Body of pancreas (tissue), 4 donors: ENCODE measurements around the gene SUSD4.

Source experiments
- POLR2A ChIP-seq, 3 donors: fragments of 450-650 bp; IDR thresholded peaks; one replicate each; pipeline ENCODE4 v1.6.1; 2016; ENCODE audit warnings: antibody characterized with exemption in 3 of 3, mild to moderate bottlenecking in 2 of 3
- TF ChIP-seq, protein P1 (sequence below), 7 experiments: fragments of 450-650 bp in 4 of 7; fragments of 200-600 bp in 3 of 7; sonication (generic) in 3 of 7; IDR thresholded peaks; one replicate each; pipeline ENCODE4 v1.5.1; 2016 to 2019; ENCODE audit warnings: antibody characterized with exemption in 7 of 7

DNA sequence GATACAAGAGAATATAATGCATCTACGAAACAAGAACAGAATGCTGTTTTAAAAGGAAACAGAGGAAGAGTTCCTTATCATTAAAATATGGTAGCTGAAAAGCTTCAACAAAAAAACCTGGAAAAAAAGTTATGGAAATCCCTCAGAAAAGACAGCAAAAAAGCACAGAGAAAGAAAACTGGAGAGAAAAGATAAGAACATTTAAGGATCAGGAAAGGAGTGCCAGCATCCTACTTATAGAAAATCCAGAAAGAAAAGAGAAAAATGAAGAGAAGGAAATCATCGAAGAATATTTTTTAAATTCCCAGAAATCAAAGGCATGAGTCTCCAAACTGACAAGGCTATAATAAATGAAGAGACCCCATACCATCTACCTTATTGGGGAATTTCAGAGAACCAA lies 29.8 kb downstream of the SUSD4 start:
- TF ChIP-seq, protein P1, sequence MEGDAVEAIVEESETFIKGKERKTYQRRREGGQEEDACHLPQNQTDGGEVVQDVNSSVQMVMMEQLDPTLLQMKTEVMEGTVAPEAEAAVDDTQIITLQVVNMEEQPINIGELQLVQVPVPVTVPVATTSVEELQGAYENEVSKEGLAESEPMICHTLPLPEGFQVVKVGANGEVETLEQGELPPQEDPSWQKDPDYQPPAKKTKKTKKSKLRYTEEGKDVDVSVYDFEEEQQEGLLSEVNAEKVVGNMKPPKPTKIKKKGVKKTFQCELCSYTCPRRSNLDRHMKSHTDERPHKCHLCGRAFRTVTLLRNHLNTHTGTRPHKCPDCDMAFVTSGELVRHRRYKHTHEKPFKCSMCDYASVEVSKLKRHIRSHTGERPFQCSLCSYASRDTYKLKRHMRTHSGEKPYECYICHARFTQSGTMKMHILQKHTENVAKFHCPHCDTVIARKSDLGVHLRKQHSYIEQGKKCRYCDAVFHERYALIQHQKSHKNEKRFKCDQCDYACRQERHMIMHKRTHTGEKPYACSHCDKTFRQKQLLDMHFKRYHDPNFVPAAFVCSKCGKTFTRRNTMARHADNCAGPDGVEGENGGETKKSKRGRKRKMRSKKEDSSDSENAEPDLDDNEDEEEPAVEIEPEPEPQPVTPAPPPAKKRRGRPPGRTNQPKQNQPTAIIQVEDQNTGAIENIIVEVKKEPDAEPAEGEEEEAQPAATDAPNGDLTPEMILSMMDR (IDR thresholded peaks at IDR 0.05): no peak
- TF ChIP-seq POLR2A (IDR thresholded peaks at IDR 0.05): no peak
